Activated T-cell treated with anti-CD3 and anti-CD28 coated beads for 1 hour (primary cell): Measurements from ENCODE around the gene CNST.

ENCODE experiments used
- DNase-seq: peaks from one replicate; pipeline ENCODE4 v3.0.0-alpha.2; 2020; ENCODE audit warnings: low read depth

The CNST gene

DNA sequence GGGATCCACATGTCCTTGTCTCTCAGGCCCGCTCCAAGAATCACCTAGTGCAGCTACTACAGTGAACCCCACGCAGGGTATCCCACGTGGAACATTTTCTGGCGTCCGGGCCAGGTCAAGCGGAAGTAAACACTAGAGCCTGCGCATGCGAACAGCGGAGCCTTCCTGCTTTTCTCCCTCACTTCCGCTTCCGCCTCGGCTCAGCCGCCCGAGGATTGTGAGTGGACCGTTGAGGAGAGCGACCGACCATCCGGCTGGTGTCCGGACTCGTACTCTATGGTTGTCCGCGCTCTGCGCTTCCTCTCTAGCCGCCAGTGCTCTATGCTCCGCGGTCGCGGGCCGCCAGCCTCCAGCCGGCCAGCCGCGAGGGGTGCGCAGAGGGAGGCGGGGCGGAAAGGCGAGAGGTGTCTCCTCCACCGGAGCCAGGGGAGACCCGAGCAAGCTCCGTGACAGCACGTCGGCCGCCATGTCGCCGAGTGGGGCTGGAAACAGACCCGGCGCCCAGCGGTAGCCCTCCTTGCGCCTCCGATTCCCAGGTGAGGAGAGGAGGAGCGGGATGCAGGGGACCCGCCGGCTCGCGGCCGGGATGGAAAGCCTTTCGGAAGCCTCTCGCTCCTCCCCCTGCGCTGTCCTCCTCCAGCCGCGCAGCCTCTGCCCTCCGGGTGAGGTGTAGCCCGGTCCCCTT lies at the start of gene CNST, which contains the start of gene TFB2M:
Gene CNST, plus strand, starts transcription at position 329 of the 685 bp plus-strand sequence. CDS start 25,107 bp downstream, outside the sequence.
Gene TFB2M, minus strand, starts transcription at position 134 of the 685 bp plus-strand sequence. Its CDS starts 123 bp downstream, at position 11.
- DNase-seq: peak; percentile 78

DNA sequence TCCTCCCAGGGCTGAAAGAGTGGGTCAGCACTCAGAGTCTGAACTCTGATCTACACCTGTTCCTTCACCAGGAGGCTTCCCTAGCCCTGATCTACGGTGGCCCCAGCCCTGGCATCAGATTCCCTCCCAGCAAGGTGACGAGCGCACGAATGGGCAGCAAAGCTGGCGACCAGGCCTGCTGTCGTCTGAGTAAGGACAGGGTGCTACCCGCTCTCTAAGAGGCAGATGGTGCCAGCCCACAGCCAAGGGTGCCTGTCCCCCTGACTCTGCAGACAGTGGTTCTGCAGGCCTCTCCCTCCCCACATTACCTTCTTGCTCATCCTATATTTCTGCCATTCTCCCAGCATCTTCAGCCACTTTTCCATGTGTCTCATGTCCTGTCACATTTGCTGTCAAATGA lies 48.9 kb upstream of the CNST start:
- no peak for DNase-seq

DNA sequence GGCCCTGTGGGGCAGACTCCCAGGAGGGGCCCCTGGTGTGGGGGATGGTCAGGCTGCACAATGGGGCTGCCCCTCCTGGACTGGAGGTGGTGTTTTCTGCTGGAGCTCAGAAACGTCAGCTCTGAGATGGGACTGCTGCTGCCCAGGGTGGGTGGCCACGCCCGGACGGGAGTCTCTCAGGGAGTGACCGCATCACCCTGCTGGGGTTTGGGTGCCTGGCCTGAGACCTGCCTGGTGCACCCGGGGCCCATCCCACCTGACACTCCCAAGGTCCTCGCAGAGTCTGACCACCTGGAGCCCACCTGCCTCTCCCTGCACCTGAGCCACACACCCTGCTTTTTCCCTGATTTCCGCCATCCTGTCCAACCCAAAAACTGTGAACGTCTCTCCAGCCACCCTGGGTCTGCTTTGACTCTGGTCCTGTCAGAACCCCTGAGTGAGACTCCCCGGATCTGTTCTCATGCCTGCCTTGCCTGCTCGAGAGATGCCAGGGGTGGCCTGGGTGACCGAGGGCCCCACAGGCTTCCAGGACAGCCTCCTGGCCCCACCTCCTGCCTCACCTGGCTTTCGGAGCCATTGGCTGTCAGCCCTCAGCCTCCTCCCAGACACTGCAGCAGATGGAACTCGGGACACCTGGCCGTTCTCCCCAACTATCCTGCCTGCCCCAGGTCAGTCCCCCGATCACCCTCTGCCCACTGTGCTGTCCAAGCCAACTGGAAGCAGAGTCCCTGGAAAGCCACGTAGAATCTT lies 47.6 kb upstream of the CNST start:
- no peak for DNase-seq

DNA sequence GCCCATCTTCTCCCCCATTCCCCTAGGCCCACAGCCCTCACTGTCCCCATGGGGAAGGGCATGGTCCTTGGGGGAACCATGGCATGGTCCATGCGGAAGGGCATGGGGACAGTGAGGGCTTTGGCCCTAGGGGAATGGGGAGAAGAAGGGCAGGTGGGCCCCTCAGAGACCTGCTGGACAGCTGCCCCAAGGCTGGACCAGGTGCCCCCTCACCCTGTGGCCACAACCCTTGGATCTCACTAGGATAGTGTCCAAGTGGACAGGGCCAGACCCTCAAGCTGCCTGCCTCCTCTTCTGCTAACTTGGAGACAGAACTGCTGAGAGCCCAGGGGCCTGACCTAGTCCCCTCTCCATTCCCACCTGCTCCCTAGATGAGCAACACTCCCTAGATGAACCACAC lies 46.7 kb upstream of the CNST start:
- no peak for DNase-seq

GRCh38 chr1:246526380-246526779 lies 39.9 kb upstream of the CNST start:
- DNase-seq: no peak

GRCh38 chr1:246526915-246527314 lies 39.3 kb upstream of the CNST start:
- DNase-seq: no peak

- DNase-seq: no peak
Measured at GRCh38 chr1:246527402-246528088, 38.7 kb upstream of the CNST start.

DNA sequence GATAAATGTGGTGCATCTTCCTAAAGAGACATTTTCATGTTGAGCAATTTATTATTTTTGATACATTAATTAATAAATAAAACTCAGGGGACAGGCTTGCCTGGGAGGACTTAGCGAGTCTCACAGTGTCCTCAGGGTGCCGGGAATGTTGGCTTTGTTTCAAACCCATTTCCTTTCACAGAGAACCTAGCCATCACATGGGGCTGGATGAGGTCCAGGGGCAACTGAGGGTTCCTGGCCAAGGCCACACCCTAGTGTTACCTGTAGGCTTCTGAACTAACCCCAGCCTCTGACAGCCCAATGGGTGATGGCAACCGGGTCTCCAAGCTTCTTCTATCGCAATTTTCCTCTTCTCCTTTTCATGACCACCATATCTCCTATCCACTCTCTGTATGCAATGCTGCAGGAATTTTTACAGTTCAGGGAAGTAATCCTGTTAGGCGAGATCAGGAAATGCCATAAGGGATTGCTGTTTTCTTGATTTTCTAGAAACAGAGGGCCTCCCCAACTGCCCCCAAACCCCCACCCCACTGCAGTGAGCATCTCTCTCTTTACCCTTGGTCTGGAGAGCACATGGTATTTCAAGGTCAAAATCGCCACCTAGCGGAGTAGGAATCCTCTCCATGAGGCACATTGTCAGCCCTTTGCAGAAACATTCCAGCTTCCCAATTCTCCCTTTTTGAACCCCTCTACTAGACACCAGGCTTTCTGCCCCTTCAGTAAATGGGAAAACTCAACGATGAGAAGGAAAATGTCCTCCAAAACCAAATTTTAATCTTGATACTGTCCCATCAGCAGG lies 37.1 kb upstream of the CNST start:
- no peak for DNase-seq

GRCh38 chr1:246530482-246530881 lies 35.8 kb upstream of the CNST start:
- DNase-seq: no peak

DNA sequence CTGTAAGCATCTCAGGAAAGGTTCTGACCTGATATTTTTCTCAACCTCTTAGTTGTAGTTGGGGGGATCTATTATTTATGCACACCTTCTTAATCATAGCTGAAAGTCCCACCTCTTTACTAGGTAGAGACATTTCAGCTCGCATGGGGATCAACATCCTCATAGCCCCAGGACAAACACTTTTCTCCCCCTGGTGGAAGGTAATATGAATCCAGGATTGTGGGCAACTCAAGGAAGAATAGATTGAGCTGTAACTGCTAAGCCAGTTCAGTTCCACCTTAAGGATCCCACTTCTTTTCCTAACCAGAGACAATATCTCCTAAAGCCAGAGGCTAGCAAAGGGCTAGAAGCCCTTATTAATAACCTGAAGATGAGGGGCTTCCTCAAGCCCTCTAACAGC lies 33.7 kb upstream of the CNST start:
- no peak for DNase-seq

DNA sequence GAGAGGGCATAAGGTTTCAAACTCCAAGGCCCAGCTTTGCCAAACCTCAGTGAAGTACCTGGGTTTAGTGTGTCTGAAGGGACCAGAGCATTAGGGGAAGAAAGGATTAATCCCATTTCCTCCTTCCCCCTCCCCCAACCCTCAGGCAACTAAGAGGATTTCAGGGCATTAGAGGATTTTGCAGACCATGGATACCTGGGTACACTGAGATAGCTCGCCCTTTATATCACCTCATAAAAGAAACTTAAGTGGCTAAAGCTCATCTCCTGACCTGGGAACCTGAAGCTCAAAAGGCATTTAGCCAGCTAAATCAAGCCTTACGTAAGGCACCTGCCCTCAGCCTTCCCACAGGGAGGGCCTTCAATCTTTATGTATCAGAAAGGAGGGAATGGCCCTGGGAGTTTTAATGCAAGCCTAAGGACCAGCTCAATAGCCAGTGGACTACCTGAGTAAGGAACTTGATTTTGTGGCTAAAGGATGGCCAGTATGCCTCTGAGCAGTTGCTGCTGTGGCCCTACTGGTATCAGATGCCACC lies 32.8 kb upstream of the CNST start:
- DNase-seq: no peak

GRCh38 chr1:246534114-246534513 lies 32.1 kb upstream of the CNST start:
- no peak for DNase-seq

DNA sequence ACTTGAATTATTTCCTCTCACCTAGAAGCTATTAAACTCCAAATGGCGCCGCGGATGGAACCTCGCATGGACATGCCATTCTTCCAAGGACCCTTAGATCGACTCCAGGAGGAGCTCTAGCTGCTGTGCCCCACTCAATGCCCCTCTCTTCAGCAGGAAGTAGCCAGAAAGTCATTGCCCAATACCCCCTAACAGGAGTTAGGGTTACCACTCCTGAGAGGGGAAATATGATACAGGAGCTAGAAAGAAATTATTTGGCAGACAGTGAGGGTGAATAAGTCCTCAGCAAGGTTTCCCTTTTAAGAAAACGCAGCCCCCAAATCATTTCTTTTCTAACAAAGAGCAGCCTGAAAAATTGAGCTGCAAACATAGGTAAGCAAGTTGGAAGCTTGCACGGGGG lies 28.8 kb upstream of the CNST start:
- DNase-seq: no peak

- no peak for DNase-seq
Measured at GRCh38 chr1:246537887-246538286, 28.4 kb upstream of the CNST start.

GRCh38 chr1:246540738-246541491 lies 25.3 kb upstream of the CNST start:
- no peak for DNase-seq

GRCh38 chr1:246544001-246544400 lies 22.3 kb upstream of the CNST start:
- no peak for DNase-seq

GRCh38 chr1:246549665-246550064 lies 16.6 kb upstream of the CNST start:
- DNase-seq: no peak

GRCh38 chr1:246550402-246550801 lies 15.9 kb upstream of the CNST start:
- no peak for DNase-seq

DNA sequence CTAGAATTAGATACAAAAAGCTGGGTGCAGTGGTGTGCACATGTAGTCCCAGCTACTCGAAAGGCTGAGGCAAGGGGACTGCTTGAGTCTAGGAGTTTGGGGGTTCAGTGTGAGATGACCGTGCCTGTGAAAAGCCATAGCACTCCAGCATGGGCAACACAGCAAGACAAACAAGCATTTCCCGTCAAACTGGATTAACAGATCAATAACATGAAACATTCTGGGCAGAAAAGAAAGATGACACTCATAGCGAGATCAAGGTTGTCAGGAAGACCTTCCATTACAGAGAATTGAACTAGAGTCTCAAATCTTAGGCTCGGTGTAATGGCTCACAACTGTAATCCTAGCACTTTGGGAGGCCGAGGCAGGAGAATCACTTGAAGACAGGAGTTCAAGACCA lies 14.1 kb upstream of the CNST start:
- no peak for DNase-seq

DNA sequence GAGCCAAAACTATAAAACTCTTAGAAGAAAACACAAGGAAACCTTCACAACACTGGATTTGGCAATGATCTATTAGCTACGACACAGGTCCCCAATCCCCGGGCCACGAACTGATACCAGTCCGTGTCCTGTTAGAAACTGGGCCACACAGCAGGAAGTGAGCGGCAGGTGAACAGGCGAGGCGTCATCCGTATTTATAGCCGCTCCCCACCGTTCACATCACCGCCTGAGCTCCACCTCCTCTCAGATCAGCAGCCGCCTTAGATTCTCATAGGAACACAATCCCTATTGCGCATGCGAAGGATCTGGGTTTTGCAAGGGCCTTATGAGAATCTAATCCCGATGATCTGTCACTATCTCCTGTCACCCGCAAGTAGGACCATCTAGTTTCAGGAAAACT lies 12.1 kb upstream of the CNST start:
- DNase-seq: no peak

DNA sequence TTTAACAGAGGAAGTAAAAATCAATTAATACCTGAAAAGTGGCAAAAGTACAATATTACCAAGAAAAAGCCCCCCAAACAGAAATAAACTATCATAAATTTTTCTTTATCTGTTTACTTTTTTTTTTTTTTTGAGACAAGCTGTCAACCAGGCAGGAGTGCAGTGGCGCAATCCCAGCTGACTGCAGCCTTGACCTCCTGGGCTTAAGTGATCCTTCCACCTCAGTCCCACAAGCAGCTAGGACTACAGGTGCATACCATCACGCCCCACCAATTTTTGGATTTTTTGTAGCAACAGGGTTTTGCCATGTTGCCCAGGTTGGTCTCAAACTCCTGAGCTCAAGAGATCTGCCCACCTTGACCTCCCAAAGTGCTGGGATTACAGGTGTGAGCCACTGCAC lies 8.2 kb upstream of the CNST start:
- DNase-seq: no peak
